Nephron (organoid): ENCODE results near the gene GET3.

Experiments
- H3K27ac Mint-ChIP-seq, 3 experiments: 2 replicates each; pipeline ENCODE4 v1.8.0; 2020; ENCODE audit warnings: mixed read lengths in 3 of 3, mild to moderate bottlenecking in 2 of 3, moderate library complexity in 1 of 3
- H3K27me3 Mint-ChIP-seq: 2 replicates; pipeline ENCODE4 v1.8.0; 2021; ENCODE audit warnings: low read depth, mild to moderate bottlenecking, moderate library complexity, mixed read lengths
- H3K36me3 Mint-ChIP-seq: 2 replicates; pipeline ENCODE4 v1.8.0; 2020; ENCODE audit warnings: low read depth, mixed read lengths
- H3K4me1 Mint-ChIP-seq: 2 replicates; pipeline ENCODE4 v1.8.0; 2020; ENCODE audit warnings: mixed read lengths
- H3K4me3 Mint-ChIP-seq, 3 experiments: 2 replicates each; pipeline ENCODE4 v1.8.0; 2020; ENCODE audit warnings: mild to moderate bottlenecking in 3 of 3, mixed read lengths in 3 of 3, moderate library complexity in 2 of 3
- H3K9me3 Mint-ChIP-seq: 2 replicates; pipeline ENCODE4 v1.8.0; 2020; ENCODE audit warnings: mixed read lengths
- TF ChIP-seq, protein P1 (sequence below), 3 experiments: fragments of 200-600 bp; sonication (generic); IDR thresholded peaks; one replicate each; pipeline ENCODE4 v1.5.0; 2021; ENCODE audit warnings: antibody characterized with exemption in 3 of 3; ENCODE audit not compliant: unreplicated experiment in 3 of 3

GET3 gene

DNA sequence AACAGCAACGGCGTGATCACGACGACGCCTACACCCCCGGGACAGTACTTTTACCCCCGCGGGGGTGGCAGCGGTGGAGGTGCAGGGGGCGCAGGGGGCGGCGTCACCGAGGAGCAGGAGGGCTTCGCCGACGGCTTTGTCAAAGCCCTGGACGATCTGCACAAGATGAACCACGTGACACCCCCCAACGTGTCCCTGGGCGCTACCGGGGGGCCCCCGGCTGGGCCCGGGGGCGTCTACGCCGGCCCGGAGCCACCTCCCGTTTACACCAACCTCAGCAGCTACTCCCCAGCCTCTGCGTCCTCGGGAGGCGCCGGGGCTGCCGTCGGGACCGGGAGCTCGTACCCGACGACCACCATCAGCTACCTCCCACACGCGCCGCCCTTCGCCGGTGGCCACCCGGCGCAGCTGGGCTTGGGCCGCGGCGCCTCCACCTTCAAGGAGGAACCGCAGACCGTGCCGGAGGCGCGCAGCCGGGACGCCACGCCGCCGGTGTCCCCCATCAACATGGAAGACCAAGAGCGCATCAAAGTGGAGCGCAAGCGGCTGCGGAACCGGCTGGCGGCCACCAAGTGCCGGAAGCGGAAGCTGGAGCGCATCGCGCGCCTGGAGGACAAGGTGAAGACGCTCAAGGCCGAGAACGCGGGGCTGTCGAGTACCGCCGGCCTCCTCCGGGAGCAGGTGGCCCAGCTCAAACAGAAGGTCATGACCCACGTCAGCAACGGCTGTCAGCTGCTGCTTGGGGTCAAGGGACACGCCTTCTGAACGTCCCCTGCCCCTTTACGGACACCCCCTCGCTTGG lies 55.0 kb downstream of the GET3 start:
- peak overlapping the region; percentile 88 to 94 (median 93) for H3K27ac Mint-ChIP-seq
- H3K4me1 Mint-ChIP-seq: peaks cover 41% of the 10 kb centered on the region
- peaks cover 9% of the 10 kb centered on the region for H3K36me3 Mint-ChIP-seq
- H3K27me3 Mint-ChIP-seq: no peaks in the 10 kb centered on the region
- TF ChIP-seq, protein P1, sequence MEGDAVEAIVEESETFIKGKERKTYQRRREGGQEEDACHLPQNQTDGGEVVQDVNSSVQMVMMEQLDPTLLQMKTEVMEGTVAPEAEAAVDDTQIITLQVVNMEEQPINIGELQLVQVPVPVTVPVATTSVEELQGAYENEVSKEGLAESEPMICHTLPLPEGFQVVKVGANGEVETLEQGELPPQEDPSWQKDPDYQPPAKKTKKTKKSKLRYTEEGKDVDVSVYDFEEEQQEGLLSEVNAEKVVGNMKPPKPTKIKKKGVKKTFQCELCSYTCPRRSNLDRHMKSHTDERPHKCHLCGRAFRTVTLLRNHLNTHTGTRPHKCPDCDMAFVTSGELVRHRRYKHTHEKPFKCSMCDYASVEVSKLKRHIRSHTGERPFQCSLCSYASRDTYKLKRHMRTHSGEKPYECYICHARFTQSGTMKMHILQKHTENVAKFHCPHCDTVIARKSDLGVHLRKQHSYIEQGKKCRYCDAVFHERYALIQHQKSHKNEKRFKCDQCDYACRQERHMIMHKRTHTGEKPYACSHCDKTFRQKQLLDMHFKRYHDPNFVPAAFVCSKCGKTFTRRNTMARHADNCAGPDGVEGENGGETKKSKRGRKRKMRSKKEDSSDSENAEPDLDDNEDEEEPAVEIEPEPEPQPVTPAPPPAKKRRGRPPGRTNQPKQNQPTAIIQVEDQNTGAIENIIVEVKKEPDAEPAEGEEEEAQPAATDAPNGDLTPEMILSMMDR (IDR thresholded peaks at IDR 0.05; ENCODE audit: unreplicated experiment in 3 of 3): no peak
- peak overlapping the region; percentile 94 to 98 (median 96) for H3K4me3 Mint-ChIP-seq
- no peaks in the 10 kb centered on the region for H3K9me3 Mint-ChIP-seq

DNA sequence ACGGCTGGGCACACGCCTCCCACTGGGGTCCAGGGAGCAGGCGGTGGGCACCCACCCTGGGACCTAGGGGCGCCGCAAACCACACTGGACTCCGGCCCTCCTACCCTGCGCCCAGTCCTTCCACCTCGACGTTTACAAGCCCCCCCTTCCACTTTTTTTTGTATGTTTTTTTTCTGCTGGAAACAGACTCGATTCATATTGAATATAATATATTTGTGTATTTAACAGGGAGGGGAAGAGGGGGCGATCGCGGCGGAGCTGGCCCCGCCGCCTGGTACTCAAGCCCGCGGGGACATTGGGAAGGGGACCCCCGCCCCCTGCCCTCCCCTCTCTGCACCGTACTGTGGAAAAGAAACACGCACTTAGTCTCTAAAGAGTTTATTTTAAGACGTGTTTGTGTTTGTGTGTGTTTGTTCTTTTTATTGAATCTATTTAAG lies 55.6 kb downstream of the GET3 start:
- Mint-ChIP-seq H3K9me3 (no peaks in the 10 kb centered on the region), H3K36me3 (peaks cover 9% of the 10 kb centered on the region), H3K27ac (peak overlapping the region; percentile 64 to 93 (median 73)), H3K4me1 (peaks cover 40% of the 10 kb centered on the region), H3K4me3 (peak overlapping the region; percentile 94 to 98 (median 96)), H3K27me3 (no peaks in the 10 kb centered on the region)
- TF ChIP-seq, protein P1 (IDR thresholded peaks at IDR 0.05; ENCODE audit: unreplicated experiment in 3 of 3): no peak

DNA sequence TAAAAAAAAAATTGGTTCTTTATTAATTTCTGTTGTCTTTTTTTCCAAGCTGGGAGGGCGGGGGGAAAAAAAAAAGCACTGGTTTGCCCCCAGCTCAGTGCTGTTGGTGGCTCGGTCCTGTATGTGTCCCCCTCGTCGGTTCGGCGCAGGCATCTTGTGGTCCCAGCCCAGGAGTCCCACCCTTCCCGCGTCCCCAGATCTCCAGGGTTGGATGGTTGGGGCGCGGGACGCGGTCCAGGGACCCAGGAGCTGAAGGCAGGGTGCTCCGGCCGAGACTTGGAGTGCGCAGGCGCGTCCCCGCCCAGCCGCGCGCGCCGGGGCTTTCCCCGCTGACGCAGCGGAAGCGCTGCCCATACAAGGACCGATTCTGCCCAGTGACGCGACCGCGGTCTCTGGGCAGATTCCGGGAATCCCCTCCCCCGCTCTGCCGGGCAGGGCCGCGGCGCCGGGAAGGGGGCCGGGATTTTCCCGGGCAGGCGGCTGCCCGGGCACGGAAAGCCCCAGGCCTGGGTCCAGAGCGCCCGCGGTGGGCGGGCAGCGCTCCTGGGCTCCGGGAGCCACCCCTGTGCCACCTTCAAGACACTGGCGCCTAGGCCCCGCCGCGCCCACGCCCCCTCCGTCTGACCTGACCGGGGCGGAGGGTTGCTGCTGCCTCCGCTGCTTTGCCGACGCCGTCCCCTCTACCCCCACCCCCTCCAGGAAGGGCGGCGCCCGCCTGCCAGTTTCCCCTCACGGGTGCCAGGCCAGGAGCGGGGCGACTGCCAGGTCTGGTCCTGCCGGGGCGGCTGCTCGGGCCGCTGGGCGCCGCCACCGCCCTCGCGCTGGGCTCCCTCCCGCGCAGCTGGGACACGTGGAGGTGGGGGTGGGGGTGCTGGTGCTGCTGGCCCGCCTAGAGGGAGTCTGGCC lies 56.2 kb downstream of the GET3 start:
- Mint-ChIP-seq H3K27ac (peak overlapping the region; percentile 68 to 93 (median 73)), H3K36me3 (peaks cover 9% of the 10 kb centered on the region), H3K4me3 (peak overlapping the region; percentile 94 to 98 (median 96)), H3K9me3 (no peaks in the 10 kb centered on the region), H3K27me3 (no peaks in the 10 kb centered on the region), H3K4me1 (peaks cover 34% of the 10 kb centered on the region)
- TF ChIP-seq, protein P1 (IDR thresholded peaks at IDR 0.05; ENCODE audit: unreplicated experiment in 3 of 3): no peak

DNA sequence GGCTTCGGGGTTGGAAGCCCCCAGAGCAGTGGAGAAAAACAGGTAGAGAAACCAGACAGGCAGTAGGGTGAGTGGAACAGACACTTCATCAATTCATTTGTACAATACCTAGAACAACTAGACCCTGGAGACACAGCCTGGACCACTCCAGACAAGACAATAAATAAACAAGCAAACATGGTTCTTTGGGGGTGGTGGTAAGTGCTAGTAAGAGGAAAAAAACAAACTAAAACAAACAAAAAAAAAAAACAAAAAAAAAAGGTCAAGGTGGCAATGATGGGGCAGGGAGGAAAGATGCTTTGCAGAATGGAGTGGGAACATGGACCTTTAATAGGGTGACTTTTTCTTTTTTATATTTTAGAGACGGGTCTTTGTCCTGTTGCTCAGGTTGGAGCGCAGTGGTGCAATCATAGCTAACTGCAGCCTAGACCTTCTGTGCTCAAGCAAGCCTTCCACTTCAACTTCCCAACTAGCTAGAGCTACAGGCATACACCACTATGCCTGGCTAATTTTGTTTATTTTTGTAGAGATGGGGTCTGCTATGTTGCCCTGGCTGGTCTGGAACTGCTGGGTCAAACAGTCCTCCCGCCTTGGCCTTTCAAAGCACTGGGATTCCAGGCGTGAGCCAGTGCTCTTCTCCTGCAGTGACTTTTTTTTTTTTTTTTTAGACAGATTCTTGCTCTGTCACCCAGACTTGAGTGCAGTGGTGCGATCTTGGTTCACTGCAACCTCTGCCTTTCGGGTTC lies 57.1 kb downstream of the GET3 start:
- Mint-ChIP-seq H3K27me3 (no peaks in the 10 kb centered on the region), H3K4me3 (peak overlapping the region; percentile 72 to 85 (median 84)), H3K4me1 (peaks cover 25% of the 10 kb centered on the region), H3K27ac (peak overlapping the region; percentile 49 to 68 (median 60)), H3K36me3 (peaks cover 9% of the 10 kb centered on the region), H3K9me3 (no peaks in the 10 kb centered on the region)
- TF ChIP-seq, protein P1 (IDR thresholded peaks at IDR 0.05; ENCODE audit: unreplicated experiment in 3 of 3): no peak

DNA sequence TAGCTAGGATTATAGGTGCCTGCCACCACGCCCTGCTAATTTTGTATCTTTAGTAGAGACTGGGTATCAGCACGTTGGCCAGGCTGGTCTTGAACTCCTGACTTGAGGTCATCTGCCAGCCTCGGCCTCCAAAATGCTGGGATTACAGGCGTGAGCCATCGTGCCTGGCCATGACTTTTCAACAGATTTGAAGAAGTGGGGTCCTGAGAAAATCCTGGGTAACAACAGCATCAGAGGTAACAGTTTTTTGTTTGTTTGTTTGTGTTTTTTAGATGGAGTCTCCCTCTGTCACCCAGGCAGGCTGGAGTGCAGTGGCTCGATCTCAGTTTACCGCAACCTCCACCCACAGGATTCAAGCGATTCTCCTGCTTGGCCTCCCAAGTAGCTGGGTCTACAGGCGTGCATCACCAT lies 57.7 kb downstream of the GET3 start:
- H3K4me1 Mint-ChIP-seq: peaks cover 25% of the 10 kb centered on the region
- TF ChIP-seq, protein P1 (IDR thresholded peaks at IDR 0.05; ENCODE audit: unreplicated experiment in 3 of 3): no peak
- H3K36me3 Mint-ChIP-seq: peaks cover 13% of the 10 kb centered on the region
- no peak overlapping the region for H3K27ac Mint-ChIP-seq
- no peaks in the 10 kb centered on the region for H3K27me3 Mint-ChIP-seq
- peak overlapping the region; percentile 72 to 85 (median 84) for H3K4me3 Mint-ChIP-seq
- H3K9me3 Mint-ChIP-seq: no peaks in the 10 kb centered on the region
